Spleen (tissue), 11 donors: ENCODE measurements around the gene AP2A1. TPM values are rescaled to one million over a fixed set of nuclear protein-coding genes. Genes with fewer than 3 reads are reported as not detected.

Source experiments
- DNase-seq: peaks from one replicate; pipeline ENCODE4 v3.0.0-alpha.2; 2020
- H3K27ac ChIP-seq, 8 donors: fragments of 200-600 bp; sonication (generic) in 7 of 8; 1 replicate in 4 of 8; 2 replicates in 4 of 8; pipeline versions ENCODE4 v1.5.0 to v1.8.0; 2016 to 2021; ENCODE audit warnings: inconsistent platforms in 4 of 8, mild to moderate bottlenecking in 4 of 8, moderate library complexity in 1 of 8
- H3K27me3 ChIP-seq, 7 donors: fragments of 200-600 bp; sonication (generic) in 6 of 7; replicated peaks in 1 of 7; 1 replicate in 4 of 7; 2 replicates in 3 of 7; pipeline versions ENCODE4 v1.5.0 to v1.8.0; 2016 to 2021; ENCODE audit warnings: inconsistent platforms in 3 of 7, mild to moderate bottlenecking in 1 of 7
- H3K36me3 ChIP-seq, 6 donors: fragments of 200-600 bp; sonication (generic) in 5 of 6; 1 replicate in 4 of 6; 2 replicates in 2 of 6; pipeline versions ENCODE4 v1.5.0 to v1.8.0; 2016 to 2021; ENCODE audit warnings: inconsistent platforms in 2 of 6
- H3K4me1 ChIP-seq, 6 donors: fragments of 200-600 bp; sonication (generic) in 5 of 6; 1 replicate in 3 of 6; 2 replicates in 3 of 6; pipeline versions ENCODE4 v1.5.0 to v1.8.0; 2016 to 2021; ENCODE audit warnings: inconsistent platforms in 3 of 6
- H3K4me3 ChIP-seq, 8 donors: fragments of 200-600 bp; sonication (generic) in 7 of 8; 1 replicate in 4 of 8; 2 replicates in 4 of 8; pipeline versions ENCODE4 v1.5.0 to v1.8.0; 2016 to 2021; ENCODE audit warnings: inconsistent platforms in 4 of 8, mild to moderate bottlenecking in 4 of 8, moderate library complexity in 2 of 8
- H3K9me3 ChIP-seq, 8 donors: fragments of 200-600 bp; sonication (generic) in 7 of 8; 1 replicate in 4 of 8; 2 replicates in 4 of 8; pipeline versions ENCODE4 v1.5.0 to v1.8.0; 2016 to 2021; ENCODE audit warnings: inconsistent platforms in 4 of 8
- POLR2A ChIP-seq, 3 donors: fragments of 450-650 bp; IDR thresholded peaks; one replicate each; pipeline ENCODE4 v1.5.1; 2017; ENCODE audit warnings: antibody characterized with exemption in 3 of 3, mild to moderate bottlenecking in 1 of 3
- POLR2AphosphoS5 ChIP-seq, 3 donors: sonication (generic); formaldehyde crosslinking; IDR thresholded peaks; one replicate each; pipeline ENCODE4 v1.5.1; 2017; ENCODE audit warnings: antibody characterized with exemption in 3 of 3
- WGBS, 5 donors: extraction: QIAGEN DNeasy Blood & Tissue Kit in 3 of 5; methylation state at CpG; one replicate each; pipeline versions ENCODE4 v1.1.5 to v1.1.7; 2013 to 2018; 5-methylcytosine and 5-hydroxymethylcytosine counted together
- intact Hi-C: fragments of 100-400 bp; cut with DNase I; formaldehyde crosslinking; loops from one replicate; pipeline ENCODE4 v1.15.0; 2023; ENCODE audit warnings: low total_unique reads
- polyA plus RNA-seq, 3 donors: library from polyadenylated mRNA; stranded (reverse); fragments of 200-250 nt; gene quantifications; one replicate each; pipeline ENCODE4 v1.2.1, GENCODE V29; 2013
- total RNA-seq, 7 donors: library from RNA; depleted of rRNA in 3 of 7; stranded (reverse); fragments of >200 nt in 3 of 7; fragmentation: NEBNext Ultra II Directional in 4 of 7; extraction: Animal tissue kit (Norgen Biotek cat#: 25700) in 4 of 7; gene quantifications; one replicate each; pipeline versions ENCODE4 v1.1.0 to v1.2.1, GENCODE V29; 2016 to 2021
- TF ChIP-seq, protein P1 (sequence below), 11 experiments: fragments of 200-600 bp in 7 of 11; fragments of 450-650 bp in 4 of 11; sonication (generic) in 4 of 11; IDR thresholded peaks in 8 of 11; conservative IDR thresholded peaks in 3 of 11; 1 replicate in 7 of 11; 2 replicates in 4 of 11; pipeline versions ENCODE4 v1.4.0 to v1.8.0; 2016 to 2021; ENCODE audit warnings: antibody characterized with exemption in 11 of 11, inconsistent platforms in 4 of 11, mild to moderate bottlenecking in 1 of 11
- donor health status: healthy with polysubstance abuse.
- donor health status: DM: no; HTN: no; CAD: no; lungs with moderate emphysema.
- donor health status: DM: no; HTN: no; CAD: no.
- donor health status: Bipolar disorder and iron deficiency.
- donor health status: healthy.
- donor health status: DM: no; HTN: no; CAD: no.
- donor health status: DM: yes; HTN: yes; CAD: no.

AP2A1 gene
- total and polyA plus RNA-seq, 10 donors = 18.1 to 108 (median 89.1) TPM

DNA sequence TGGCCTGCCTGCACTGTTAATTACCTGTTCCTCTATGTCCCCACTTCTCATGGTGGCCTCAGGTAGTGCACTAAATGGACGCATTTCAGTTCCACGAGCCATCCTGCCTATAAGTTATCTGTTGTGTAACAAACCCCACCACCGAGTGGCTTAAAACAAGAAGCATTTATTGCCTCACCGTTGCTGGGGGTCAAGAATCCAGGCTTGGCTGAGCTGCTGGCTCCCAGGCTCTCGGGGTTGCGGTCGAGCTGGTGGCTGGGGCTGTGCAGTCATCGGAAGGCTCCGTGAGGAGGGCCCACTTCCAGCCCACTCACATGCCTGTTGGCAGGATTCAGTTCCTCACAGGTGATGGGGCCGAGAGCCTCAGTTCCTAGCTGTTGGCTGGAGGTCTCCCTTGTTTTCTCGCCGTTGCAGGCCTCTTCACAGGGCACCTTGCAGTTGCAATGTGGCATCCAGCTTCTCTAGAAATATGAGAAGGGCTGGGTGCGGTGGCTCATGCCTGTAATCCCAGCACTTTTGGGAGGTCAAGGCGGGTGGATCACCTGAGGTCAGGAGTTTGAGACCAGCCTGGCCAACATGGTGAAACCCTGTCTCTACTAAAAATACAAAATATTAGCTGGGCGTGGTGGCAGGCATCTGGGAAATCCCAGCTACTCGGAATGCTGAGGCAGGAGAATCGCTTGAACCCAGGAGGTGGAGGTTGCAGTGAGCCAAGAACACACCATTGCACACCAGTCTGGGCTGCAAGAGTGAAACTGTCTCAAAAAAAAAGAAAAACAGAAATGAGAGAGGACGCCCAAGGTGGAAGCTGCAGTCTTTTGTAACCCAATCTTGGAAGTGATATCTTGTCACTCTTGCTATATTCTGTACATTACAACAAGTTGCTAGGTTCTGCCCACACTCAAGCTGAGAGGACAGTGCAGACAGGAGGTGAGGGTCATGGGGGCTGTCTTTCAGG lies 77.6 kb downstream of the AP2A1 start:
- DNase-seq = no peak
- Histone ChIP-seq H3K36me3 (peaks cover 0 to 19% (median 6%) of the 10 kb centered on the region in 6 donors), H3K9me3 (peaks cover 0 to 6% (median 0%) of the 10 kb centered on the region in 8 donors), H3K4me3 (no peak overlapping the region), H3K4me1 (peaks cover 0 to 51% (median 24%) of the 10 kb centered on the region in 6 donors), H3K27ac (peak overlapping the region in 4 of 8 donors; percentile 64 to 78 (median 71)), H3K27me3 (no peaks in the 10 kb centered on the region)
- TF ChIP-seq, protein P1, sequence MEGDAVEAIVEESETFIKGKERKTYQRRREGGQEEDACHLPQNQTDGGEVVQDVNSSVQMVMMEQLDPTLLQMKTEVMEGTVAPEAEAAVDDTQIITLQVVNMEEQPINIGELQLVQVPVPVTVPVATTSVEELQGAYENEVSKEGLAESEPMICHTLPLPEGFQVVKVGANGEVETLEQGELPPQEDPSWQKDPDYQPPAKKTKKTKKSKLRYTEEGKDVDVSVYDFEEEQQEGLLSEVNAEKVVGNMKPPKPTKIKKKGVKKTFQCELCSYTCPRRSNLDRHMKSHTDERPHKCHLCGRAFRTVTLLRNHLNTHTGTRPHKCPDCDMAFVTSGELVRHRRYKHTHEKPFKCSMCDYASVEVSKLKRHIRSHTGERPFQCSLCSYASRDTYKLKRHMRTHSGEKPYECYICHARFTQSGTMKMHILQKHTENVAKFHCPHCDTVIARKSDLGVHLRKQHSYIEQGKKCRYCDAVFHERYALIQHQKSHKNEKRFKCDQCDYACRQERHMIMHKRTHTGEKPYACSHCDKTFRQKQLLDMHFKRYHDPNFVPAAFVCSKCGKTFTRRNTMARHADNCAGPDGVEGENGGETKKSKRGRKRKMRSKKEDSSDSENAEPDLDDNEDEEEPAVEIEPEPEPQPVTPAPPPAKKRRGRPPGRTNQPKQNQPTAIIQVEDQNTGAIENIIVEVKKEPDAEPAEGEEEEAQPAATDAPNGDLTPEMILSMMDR (IDR thresholded peaks at IDR 0.05 in 8 of 11, conservative IDR thresholded peaks at IDR 0.05 in 3 of 11) = no peak
- no peak for TF ChIP-seq POLR2A (IDR thresholded peaks at IDR 0.05)
- TF ChIP-seq POLR2AphosphoS5 (IDR thresholded peaks at IDR 0.05) = peak in 1 of 3 donors; percentile 31
- intact Hi-C loops = no loop called here
- 56 to 85% (median 69%) methylated on average over 17 to 18 of the region's 18 CpGs for WGBS, 5 donors

DNA sequence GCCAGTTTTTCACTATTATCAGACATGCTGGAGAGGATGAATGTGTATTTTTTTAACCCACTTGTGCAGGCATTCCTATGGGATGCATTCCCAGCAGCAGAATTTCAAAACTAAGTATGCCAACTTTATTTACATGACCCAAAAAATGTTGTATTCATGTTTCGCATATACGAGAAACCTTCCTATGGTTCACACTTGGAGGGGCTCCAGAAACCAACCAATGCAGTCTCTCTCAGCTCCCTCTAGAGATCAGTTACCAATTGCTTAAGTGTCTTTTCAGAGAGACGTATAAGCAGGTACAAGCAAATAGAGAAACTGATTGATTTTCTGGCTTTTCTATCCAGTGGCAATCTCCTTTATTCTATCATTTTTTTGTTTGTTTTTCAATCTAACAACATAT lies 78.6 kb downstream of the AP2A1 start:
- 62 to 85% (median 67%) methylated on average over 3 of the region's 3 CpGs for WGBS, 5 donors
- Histone ChIP-seq H3K27me3 (no peaks in the 10 kb centered on the region), H3K27ac (no peak overlapping the region), H3K9me3 (peaks cover 0 to 6% (median 0%) of the 10 kb centered on the region in 8 donors), H3K4me1 (peaks cover 0 to 61% (median 32%) of the 10 kb centered on the region in 6 donors), H3K36me3 (peaks cover 0 to 9% (median 2%) of the 10 kb centered on the region in 6 donors), H3K4me3 (no peak overlapping the region)
- DNase-seq = no peak
- TF ChIP-seq, protein P1 (IDR thresholded peaks at IDR 0.05 in 8 of 11, conservative IDR thresholded peaks at IDR 0.05 in 3 of 11) = no peak
- TF ChIP-seq POLR2A (IDR thresholded peaks at IDR 0.05) (no peak), POLR2AphosphoS5 (IDR thresholded peaks at IDR 0.05) (no peak)
- intact Hi-C loops = no loop called here

DNA sequence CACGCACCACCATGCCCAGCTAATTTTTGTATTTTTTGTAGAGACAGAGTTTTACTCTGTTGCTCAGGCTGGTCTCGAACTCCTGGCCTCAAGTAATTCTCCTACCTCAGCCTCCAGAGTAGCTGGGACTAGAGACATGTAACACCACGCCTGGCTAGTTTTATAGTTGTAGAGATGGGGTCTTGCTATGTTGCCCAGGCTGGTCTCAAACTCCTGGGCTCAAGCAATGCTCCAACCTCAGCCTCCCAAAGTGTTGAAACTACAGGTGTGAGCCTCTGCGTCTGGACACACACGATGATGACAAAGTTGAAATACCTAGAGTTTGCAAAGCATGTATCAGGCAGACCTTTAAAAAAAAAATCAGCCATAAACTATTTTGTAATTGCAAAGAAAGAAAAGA lies 79.6 kb downstream of the AP2A1 start:
- Histone ChIP-seq H3K27ac (no peak overlapping the region), H3K36me3 (no peaks in the 10 kb centered on the region), H3K27me3 (no peaks in the 10 kb centered on the region), H3K4me1 (peaks cover 0 to 62% (median 33%) of the 10 kb centered on the region in 6 donors), H3K9me3 (peaks cover 0 to 6% (median 0%) of the 10 kb centered on the region in 8 donors), H3K4me3 (no peak overlapping the region)
- no peak for DNase-seq
- intact Hi-C loops = no loop called here
- 70 to 89% (median 82%) methylated on average over 5 of the region's 5 CpGs for WGBS, 5 donors
- TF ChIP-seq POLR2AphosphoS5 (IDR thresholded peaks at IDR 0.05) (no peak), POLR2A (IDR thresholded peaks at IDR 0.05) (no peak)
- TF ChIP-seq, protein P1 (IDR thresholded peaks at IDR 0.05 in 8 of 11, conservative IDR thresholded peaks at IDR 0.05 in 3 of 11) = no peak
